HG03196 (cell line): ENCODE data around the gene GRAMD1C.

ENCODE experiments used
- ATAC-seq: cut with Tn5 transposase; IDR thresholded peaks from one replicate; pipeline ENCODE4 v1.9.1; 2021; ENCODE audit not compliant: unreplicated experiment

GRAMD1C gene

DNA sequence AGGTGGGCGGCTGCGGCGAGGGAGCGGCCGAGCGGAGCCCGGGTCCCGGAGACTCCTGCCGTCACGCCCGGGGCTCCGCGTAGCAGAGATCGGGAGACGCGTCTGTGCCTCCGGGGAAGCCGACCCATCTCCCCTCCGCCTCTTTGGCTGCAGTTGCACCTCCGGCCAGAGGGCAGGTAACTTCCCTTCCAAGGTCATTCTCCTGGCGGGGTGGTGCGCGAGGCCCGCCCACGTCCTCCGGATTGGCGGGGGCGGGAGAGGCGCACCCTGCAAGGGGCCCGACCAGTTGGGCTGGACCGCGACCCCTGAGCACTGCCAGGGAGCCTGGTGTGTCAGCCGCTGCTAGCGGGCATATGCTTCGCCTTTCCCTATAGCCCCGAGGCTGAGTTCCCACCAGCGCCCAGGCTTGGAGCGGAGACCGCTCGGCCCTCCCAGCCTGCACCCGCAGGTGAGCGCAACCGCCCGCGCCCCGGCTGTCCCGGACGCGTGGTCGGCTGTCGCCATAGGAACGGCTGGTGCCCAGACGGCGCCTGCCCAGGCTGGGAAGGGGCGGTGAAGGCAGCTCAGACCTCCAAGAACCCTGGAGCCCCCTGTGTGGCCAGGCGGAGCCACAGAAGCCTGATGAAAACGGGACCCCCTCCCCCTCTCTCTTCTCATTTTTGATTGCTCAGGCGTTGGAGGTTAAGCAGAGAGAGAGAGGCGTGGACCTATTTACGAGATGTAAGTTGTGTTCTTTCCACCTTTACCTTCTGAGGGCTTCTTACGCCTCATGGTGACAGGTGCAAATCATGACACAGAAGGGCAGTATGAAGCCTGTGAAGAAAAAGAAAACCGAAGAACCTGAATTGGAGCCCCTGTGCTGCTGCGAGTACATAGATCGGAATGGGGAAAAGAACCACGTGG lies 109.7 kb downstream of the GRAMD1C start:
- ATAC-seq: peak; percentile 40

DNA sequence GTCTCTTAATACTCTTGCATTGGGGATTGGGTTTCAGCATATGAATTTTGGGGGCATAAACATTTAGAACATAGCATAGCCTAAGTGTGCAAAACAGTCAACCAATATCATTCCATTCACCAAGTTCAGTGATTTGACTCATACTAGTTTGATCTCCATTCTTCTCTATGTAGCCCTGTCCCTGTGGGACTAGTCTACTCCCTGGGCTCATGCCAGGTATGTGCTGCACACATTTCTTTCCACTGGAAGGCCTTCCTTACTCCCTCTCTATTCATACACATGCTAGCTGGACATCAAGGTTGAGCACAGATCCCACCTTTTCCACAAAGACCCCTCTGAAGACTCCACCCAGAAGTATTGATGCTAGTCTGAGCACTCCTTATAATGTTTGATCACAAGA lies 114.3 kb downstream of the GRAMD1C start:
- no peak for ATAC-seq

- no peak for ATAC-seq
Observed at GRCh38 chr3:113953677-113954076, 115.1 kb downstream of the GRAMD1C start.

- no peak for ATAC-seq
Observed at GRCh38 chr3:113954091-113954685, 115.6 kb downstream of the GRAMD1C start.

- no peak for ATAC-seq
Observed at GRCh38 chr3:113963879-113964278, 125.3 kb downstream of the GRAMD1C start.

DNA sequence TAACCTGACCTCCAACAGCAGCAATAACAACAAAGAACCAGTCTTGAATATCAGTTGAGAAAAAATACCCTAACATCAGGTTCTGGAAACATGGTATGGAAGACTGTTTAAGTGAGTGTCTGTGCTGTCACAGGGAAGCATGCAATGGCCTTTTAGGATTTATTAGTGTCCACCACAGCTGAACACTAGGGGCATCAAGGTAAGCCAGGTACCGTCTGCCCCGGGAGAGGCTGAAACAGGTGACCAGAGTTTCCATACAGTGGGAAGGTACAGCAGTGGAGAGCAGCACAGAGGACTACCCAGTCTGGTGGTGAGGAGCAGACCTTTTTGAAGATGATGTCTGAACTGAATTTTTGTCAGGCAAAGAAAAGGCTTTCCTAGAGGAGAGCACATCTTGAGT lies 127.6 kb downstream of the GRAMD1C start:
- no peak for ATAC-seq

DNA sequence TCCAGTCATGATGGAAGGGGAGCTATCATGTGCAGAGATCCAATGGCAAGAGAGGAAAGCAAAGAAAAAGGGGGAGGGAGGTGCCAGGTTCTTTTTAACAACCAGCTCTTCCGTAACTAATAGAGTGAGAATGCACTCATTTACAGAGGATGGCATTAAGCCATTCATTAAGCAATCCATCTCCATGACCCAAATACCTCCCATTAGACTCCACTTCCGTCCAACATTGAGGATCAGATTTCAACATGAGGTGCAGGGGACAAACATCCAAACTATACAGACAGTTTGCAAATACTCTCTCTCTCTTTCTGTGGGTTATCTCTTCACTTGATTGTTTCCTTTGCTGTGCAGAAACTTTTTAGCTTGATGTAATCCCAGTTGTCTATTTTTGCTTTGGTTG lies 130.4 kb downstream of the GRAMD1C start:
- no peak for ATAC-seq

DNA sequence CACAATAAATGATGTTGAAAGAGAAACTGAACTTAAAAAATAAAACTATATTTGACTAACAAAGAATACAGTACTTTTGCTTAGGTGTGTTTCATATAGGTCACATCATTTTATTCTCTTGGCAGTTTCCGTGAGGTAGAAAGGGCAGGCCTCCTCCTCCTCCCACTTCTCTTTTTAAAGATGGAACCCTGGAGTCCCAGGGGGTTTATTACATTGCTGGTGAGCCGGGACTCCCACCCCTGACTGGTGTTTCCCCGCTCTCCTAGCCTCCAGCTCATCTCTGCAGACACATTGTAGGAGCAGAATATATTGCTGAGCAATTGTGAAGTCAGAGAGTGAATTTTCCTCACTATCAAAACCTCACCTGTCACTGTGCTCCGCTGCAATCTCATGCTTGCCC lies 139.2 kb downstream of the GRAMD1C start:
- no peak for ATAC-seq

DNA sequence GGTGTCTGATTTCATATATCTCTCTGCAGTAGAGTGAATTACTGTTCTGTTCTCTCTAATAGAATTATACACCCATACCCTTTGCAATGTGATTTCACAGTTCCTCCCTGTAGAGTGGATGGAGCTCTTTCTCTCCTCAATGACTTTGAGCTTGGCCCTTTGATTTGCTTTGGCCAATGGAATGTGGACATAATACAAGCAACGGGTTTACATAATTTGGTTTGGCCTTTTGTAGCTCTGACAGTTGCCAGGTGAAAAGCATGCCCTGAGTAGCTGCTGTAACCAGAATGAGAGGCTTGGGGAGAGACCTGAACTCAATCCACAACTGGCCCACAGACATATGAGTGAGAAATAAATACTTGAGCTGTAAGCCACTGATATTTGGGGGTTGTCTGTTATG lies 141.3 kb downstream of the GRAMD1C start:
- no peak for ATAC-seq

DNA sequence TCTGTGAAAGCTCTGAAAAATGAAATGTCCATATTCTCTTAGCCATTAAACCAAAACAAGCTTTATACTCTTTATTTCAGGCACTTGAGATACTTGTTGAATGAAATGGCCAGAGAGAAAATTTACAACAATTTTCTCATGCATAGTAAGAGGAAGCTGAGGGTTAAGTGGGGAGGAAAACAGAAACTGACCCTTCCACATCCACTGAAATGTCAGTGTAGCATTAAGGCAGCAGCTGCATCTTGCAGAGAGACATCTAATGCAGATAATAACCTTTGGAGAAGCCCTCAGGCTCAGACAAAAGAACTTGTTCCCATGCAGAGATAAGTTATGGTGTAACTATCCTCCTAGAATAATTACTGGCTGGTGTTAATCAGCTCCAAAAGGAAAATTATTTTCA lies 143.2 kb downstream of the GRAMD1C start:
- ATAC-seq: no peak

- ATAC-seq: no peak
Observed at GRCh38 chr3:113983544-113983943, 145.0 kb downstream of the GRAMD1C start.

GRCh38 chr3:113985541-113985940 lies 147.0 kb downstream of the GRAMD1C start:
- no peak for ATAC-seq
